ENCODE results near the gene CNPY4.

GRCh38 chr7:100101016-100101862 is 18.2 kb upstream of the CNPY4 start, which contains the start of the genes AP4M1 and MCM7:
- TF ChIP-seq CTCF (IDR thresholded peaks at IDR 0.05; ENCODE audit: low read depth, low read length), result no peak
- peak; percentile 90 for TF ChIP-seq POLR2A (IDR thresholded peaks at IDR 0.05; ENCODE audit: extremely low read depth, insufficient read length)

Measured in NB4 (cell line).